ENCODE measurements around the gene TMED1.
"Not testable (repeated sequence)": the region's sequence is repeated elsewhere in the genome, so short reads cannot be mapped to it uniquely, and the experiment has no call there.

TMED1 gene

DNA sequence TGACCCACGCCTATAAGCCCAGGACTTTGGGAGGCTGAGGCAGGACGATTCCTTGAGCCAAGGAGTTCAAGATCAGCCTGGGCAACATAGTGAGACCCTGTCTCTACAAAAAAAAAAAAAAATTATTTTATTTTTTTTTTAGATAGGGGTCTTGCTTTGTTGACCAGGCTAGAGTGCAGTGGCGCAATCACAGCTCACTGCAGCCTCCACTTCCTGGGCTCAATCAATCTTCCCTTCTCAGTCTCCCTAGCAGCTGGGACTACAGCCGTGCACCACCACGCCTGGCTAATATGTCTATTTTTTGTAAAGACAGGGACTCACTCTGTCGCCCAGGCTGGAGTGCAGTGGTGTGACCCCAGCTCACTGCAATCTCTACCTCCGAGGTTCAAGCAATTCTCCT, 16.9 kb upstream of the TMED1 start:
- H3K36me3 Mint-ChIP-seq: peaks cover 0 to 2% of the 10 kb centered on the region in 2 donors
- ATAC-seq (replicated peaks) (no peak), DNase-seq (no peak)
- no peak overlapping the region for H3K27ac Mint-ChIP-seq
- H3K4me3 Mint-ChIP-seq: no peak overlapping the region
- no peaks in the 10 kb centered on the region for H3K9me3 Mint-ChIP-seq
- H3K27me3 Mint-ChIP-seq: peaks cover 8 to 18% of the 10 kb centered on the region in 2 donors
- peaks cover 6 to 9% of the 10 kb centered on the region in 2 donors for H3K4me1 Mint-ChIP-seq

DNA sequence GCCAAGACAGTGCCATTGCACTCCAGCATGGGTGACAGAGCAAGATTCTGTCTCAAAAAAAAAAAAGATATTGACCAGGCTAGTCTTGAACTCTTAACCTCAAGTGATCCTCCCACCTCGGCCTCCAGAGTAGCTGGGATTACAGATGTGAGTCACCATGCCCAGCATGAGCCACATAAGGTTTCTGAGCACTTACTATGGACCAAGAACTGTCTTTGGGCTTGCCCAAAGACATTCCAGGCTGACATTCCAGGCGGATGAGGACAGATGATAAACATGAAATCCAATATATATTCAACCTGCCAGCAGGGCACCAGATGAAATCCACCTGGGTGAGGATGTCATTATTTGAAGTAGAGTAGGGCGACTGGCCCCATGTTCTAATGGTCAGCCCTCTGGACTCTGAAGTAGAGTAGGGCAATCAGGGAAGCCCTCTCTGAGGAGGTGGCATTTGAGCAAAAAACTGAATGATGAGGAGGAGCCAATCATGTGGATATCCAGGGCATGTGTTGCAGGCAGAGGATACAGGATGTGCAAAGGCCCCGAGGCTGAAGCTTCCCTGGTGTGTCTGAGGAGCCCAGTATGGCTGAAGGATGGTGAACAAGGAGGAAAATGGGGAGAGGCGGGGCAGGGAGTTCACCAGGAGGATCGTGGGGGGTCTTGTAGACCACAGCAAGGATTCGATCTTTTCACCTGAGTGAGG, 16.2 kb upstream of the TMED1 start:
- no peaks in the 10 kb centered on the region for H3K9me3 Mint-ChIP-seq
- H3K4me3 Mint-ChIP-seq: no peak overlapping the region
- H3K36me3 Mint-ChIP-seq: peaks cover 0 to 2% of the 10 kb centered on the region in 2 donors
- DNase-seq (no peak), ATAC-seq (replicated peaks) (no peak)
- H3K27ac Mint-ChIP-seq: no peak overlapping the region
- peaks cover 8 to 9% of the 10 kb centered on the region in 2 donors for H3K4me1 Mint-ChIP-seq
- peaks cover 8 to 18% of the 10 kb centered on the region in 2 donors for H3K27me3 Mint-ChIP-seq

DNA sequence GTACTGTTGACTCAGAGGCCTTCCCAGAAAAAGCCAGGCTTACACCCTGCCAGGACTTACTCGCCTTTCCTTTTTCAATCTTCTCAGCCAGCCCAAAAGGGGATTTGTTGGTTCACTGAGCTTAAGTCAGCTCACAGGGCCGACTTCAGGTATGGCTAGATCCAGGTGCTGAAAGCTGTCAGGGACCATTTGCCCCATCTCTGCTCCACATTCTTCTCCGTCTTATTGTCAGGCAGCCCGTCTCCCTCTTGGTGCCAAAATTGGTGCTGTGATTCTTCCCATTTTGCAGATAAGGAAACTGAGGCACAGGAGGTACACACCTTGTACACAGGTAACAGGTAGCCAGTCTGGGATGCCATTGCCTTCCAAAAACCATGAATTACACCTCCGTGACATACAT, 14.6 kb upstream of the TMED1 start:
- H3K4me1 Mint-ChIP-seq: peaks cover 8 to 9% of the 10 kb centered on the region in 2 donors
- peaks cover 8 to 18% of the 10 kb centered on the region in 2 donors for H3K27me3 Mint-ChIP-seq
- DNase-seq (no peak), ATAC-seq (replicated peaks) (no peak)
- H3K9me3 Mint-ChIP-seq: peaks cover 5% of the 10 kb centered on the region in 2 donors
- no peak overlapping the region for H3K4me3 Mint-ChIP-seq
- peaks cover 5 to 6% of the 10 kb centered on the region in 2 donors for H3K36me3 Mint-ChIP-seq
- H3K27ac Mint-ChIP-seq: no peak overlapping the region

- H3K4me3 Mint-ChIP-seq: peak within 1 kb of the TSS; percentile 54 to 62
- peaks cover 6 to 7% of the 10 kb centered on the region in 2 donors for H3K36me3 Mint-ChIP-seq
- DNase-seq (no peak), ATAC-seq (replicated peaks) (peak; percentile 81 to 91)
- peaks cover 8 to 18% of the 10 kb centered on the region in 2 donors for H3K27me3 Mint-ChIP-seq
- H3K27ac Mint-ChIP-seq: peak within 1 kb of the TSS; percentile 20
- H3K4me1 Mint-ChIP-seq: peaks cover 8 to 9% of the 10 kb centered on the region in 2 donors
- peaks cover 5% of the 10 kb centered on the region in 2 donors for H3K9me3 Mint-ChIP-seq
Measured at GRCh38 chr19:10848230-10848856, 12.3 kb upstream of the TMED1 start, which contains the start of gene C19orf38. C19orf38 (plus strand) TSS chr19:10848415; CDS start chr19:10848509, 94 bp downstream.

- peaks cover 8 to 9% of the 10 kb centered on the region in 2 donors for H3K4me1 Mint-ChIP-seq
Measured at GRCh38 chr19:10846500-10847202, 10.6 kb upstream of the TMED1 start.

DNA sequence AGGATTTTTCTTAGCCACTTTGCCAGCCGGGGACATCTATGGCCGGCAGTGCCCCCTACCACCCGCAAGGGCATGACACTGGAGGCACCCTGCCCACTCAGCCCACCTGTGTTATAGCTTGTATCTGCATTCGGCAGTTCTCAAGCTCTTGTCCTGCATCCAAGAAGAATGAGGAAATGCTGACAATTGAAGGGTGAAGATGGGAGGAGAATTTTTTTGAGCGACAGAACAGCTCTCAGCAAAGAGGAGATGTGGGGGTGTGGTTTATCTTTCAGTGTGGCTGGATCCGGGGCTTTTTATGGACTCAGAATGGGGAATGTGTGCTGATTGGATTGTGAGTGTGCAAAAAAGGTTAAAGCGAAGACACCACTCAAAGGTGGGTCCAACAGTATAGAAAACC, 6.8 kb upstream of the TMED1 start:
- peaks cover 4 to 10% of the 10 kb centered on the region in 2 donors for H3K36me3 Mint-ChIP-seq
- H3K27ac Mint-ChIP-seq: peak overlapping the region; percentile 42
- no peak overlapping the region for H3K4me3 Mint-ChIP-seq
- no peaks in the 10 kb centered on the region for H3K27me3 Mint-ChIP-seq
- ATAC-seq (replicated peaks): no peak
- no peak for DNase-seq
- H3K4me1 Mint-ChIP-seq: peaks cover 0 to 2% of the 10 kb centered on the region in 2 donors
- H3K9me3 Mint-ChIP-seq: peaks cover 5 to 7% of the 10 kb centered on the region in 2 donors

More at GRCh38 chr19:10846500-10847202, 10.6 kb upstream of the TMED1 start:
- H3K4me3 Mint-ChIP-seq: no peak overlapping the region
- H3K27ac Mint-ChIP-seq: no peak overlapping the region
- peaks cover 6 to 7% of the 10 kb centered on the region in 2 donors for H3K36me3 Mint-ChIP-seq
- no peak for DNase-seq
- peaks cover 8 to 18% of the 10 kb centered on the region in 2 donors for H3K27me3 Mint-ChIP-seq
- H3K9me3 Mint-ChIP-seq: peaks cover 5% of the 10 kb centered on the region in 2 donors
- no peak for ATAC-seq (replicated peaks)

DNA sequence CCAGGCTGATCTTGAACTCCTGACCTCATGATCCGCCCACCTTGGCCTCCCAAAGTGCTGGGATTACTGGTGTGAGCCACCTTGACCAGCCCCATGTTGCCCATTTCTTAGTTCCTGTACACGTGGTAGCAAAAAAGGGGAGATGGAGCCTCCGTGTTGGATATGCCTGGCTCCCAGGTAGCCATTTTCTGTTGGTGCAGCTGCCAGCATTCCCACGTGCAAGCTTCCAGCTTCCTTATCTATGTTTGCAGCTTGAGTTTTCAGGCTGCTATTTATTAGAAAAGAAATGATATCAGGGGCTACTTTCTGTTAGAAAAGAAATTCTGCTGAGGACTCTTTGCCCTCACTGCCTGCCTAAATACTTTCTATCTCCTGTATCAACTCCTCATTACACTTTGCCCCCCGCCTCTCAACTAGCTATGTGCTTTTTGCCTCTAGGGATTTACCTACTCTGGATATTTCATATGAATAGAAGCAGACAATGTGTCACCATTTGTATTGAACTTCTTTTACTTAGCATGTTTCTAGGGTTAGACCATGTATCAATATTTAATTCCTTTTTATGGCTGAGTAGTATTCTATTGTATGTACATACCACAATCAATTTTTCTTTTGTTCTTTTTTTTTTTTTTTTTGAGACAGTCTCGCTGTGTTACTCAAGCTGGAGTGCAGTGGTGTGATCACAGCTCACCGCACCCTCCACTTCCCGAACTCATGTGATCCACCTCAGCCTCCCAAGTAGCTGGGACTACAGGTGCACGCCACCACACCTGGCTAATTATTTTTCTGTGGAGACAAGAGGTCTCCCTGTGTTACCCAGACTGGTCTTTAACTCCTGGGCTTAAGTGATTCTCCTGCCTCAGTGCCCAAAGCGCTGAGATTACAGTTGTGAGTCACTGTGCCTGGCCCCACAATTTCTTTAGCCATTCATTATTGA, 3.4 kb upstream of the TMED1 start:
- H3K9me3 Mint-ChIP-seq: peaks cover 7 to 8% of the 10 kb centered on the region in 2 donors
- DNase-seq (no peak), ATAC-seq (replicated peaks) (no peak)
- H3K36me3 Mint-ChIP-seq: peaks cover 14 to 24% of the 10 kb centered on the region in 2 donors
- peaks cover 12 to 16% of the 10 kb centered on the region in 2 donors for H3K4me1 Mint-ChIP-seq
- H3K27ac Mint-ChIP-seq: no peak overlapping the region
- no peak overlapping the region for H3K4me3 Mint-ChIP-seq
- H3K27me3 Mint-ChIP-seq: no peaks in the 10 kb centered on the region

DNA sequence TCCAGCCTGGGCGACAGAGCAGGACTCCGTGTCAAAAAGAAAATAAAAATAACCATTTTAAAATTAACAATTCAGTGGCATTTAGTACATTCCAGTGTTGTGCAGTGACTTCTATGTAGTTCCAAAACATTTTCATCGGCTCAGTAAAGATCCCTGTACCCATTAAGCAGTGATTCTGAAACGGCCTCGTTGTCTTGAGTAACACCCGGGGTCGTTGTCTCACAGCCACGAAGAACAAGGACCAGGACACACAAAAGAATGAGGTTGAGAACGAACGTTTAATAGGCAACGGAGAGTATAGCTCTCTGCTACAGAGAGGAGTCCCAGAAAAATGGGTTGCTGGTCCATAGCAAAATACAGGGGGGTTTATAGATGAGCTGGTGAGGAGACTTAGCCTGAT, 2.4 kb upstream of the TMED1 start:
- ATAC-seq (replicated peaks) (no peak), DNase-seq (no peak)
- peaks cover 12 to 16% of the 10 kb centered on the region in 2 donors for H3K4me1 Mint-ChIP-seq
- H3K27ac Mint-ChIP-seq: no peak overlapping the region
- H3K36me3 Mint-ChIP-seq: peaks cover 14 to 25% of the 10 kb centered on the region in 2 donors
- H3K9me3 Mint-ChIP-seq: peaks cover 7 to 8% of the 10 kb centered on the region in 2 donors
- H3K27me3 Mint-ChIP-seq: no peaks in the 10 kb centered on the region
- no peak overlapping the region for H3K4me3 Mint-ChIP-seq

DNA sequence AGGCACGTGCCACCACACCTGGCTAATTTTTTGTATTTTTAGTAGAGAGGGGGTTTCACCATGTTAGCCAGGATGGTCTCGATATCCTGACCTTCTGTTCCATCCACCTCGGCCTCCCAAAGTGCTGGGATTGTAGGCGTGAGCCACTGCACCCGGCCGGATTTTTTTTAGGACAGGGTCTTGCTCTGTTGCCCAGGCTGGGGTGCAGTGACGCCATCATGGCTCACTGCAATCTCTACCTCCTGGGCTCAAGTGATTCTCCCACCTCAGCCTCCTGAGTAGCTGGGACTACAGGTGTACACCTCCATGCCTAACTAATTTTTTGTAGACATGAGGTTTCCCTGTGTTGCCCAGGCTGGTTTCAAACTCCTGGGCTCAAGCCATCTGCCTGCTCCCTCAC, 1.6 kb upstream of the TMED1 start:
- Mint-ChIP-seq H3K36me3 (peaks cover 17 to 29% of the 10 kb centered on the region in 2 donors), H3K4me3 (peak overlapping the region in 1 of 2 donors; percentile 46), H3K4me1 (peaks cover 14 to 16% of the 10 kb centered on the region in 2 donors), H3K27ac (peak overlapping the region; percentile 25)
- DNase-seq; H3K27me3 Mint-ChIP-seq; ATAC-seq (replicated peaks); H3K9me3 Mint-ChIP-seq: not testable (repeated sequence)

DNA sequence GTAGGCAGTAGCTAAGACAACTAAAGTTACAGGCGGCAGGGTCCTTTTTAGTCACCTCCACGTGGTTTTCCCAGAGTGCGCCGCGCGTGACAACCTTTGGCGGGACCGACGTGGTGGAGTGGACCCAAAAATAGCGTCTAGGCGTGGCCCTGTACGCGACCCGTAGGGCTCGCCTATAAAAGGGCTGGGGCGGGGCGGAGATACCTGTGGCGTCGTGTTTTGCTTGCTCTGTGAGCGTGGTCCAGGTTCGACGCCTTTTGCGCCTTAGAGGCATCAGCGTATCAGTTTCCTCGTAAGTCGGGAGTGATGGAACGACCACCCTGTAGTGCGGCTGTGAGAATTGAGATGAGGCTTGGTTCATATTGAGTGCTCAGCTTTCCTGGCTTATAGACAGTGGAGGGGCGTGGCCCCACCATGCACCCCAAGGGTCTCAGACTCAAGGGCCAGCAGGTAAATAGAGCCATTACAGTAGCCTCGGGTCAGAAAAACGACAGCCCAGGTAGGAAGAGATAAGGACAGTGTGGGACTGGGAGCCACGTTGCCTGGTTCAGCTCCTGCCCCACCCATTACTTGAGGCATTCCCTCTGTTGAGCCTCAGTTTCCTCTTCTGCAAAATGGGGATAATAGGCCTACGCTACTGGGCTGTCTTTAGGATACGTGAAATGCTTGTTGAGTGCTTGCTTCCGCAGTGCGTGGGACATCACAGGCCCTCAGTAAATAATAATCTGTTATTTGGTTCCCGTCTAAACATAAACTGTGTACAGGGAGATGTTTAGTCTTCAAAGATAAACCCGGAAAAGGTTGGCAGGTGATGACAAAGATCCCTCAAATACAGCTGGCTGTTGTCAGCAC, 693 bp upstream of the TMED1 start:
- Mint-ChIP-seq H3K36me3 (peaks cover 24 to 36% of the 10 kb centered on the region in 2 donors), H3K27ac (peak overlapping the region; percentile 99), H3K9me3 (peaks cover 7 to 8% of the 10 kb centered on the region in 2 donors), H3K4me1 (peaks cover 14 to 16% of the 10 kb centered on the region in 2 donors), H3K4me3 (peak overlapping the region; percentile 92 to 96), H3K27me3 (no peaks in the 10 kb centered on the region)
- peak; percentile 88 for DNase-seq
- peak; percentile 46 to 55 for ATAC-seq (replicated peaks)

DNA sequence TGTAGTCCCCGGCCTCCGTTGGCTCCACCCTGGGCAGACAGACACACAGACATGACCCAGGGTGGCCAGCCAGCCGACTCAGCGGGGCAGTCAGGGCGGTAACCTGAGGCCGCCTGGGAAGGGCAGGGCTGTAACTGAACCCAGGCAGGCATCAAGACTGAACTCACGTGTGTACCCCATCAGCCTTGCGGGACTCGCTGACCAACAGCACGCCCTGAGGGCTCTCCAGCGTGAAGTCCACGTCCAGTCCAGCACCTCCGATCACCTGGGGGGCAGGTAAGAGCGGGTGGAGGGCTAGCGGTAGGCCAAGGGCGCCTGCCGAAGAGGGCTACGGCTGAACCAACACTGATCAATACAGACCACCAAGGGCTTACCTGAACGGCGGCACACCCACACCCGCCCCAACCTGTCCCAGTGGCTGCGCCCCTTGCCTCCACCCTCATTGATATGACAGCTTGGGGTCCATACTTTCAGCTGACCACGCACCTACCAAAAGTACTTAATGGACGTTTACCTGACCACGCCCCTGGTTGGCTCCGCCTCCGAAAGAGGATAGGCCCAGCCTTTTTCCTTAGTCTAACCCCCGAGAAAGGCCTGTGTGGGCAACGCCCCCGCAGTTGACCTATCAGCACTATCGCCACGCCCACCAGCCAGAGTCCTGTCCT, 791 bp downstream of the TMED1 start:
- Mint-ChIP-seq H3K27ac (peak overlapping the region; percentile 99), H3K4me3 (peak overlapping the region; percentile 92 to 96), H3K27me3 (no peaks in the 10 kb centered on the region), H3K36me3 (peaks cover 29 to 39% of the 10 kb centered on the region in 2 donors), H3K4me1 (peaks cover 16 to 18% of the 10 kb centered on the region in 2 donors), H3K9me3 (peaks cover 7 to 8% of the 10 kb centered on the region in 2 donors)
- ATAC-seq (replicated peaks): no peak
- DNase-seq: no peak

GRCh38 chr19:10832939-10833296, 3.1 kb downstream of the TMED1 start:
- Mint-ChIP-seq H3K9me3 (peaks cover 6 to 7% of the 10 kb centered on the region in 2 donors), H3K27ac (peak overlapping the region; percentile 82), H3K4me1 (peaks cover 18 to 23% of the 10 kb centered on the region in 2 donors), H3K36me3 (peaks cover 37 to 38% of the 10 kb centered on the region in 2 donors), H3K4me3 (peak overlapping the region in 1 of 2 donors; percentile 17), H3K27me3 (no peaks in the 10 kb centered on the region)
- ATAC-seq (replicated peaks) (no peak), DNase-seq (no peak)

All from stimulated activated naive B cell treated with anti-CD40 and anti-IgM and Interleukin-4, amounts not matched to agents 10 μg/mL and 1 μg/mL and 100 μg/mL, for 72 hours (primary cell).